Loucy (cell line): ENCODE measurements around the gene DYNC1LI1.

ENCODE experiments used
- H2AFZ ChIP-seq: fragments of 200-600 bp; sonication (generic); 2 replicates; pipeline ENCODE4 v1.6.0; 2016; ENCODE audit warnings: antibody characterized with exemption, mild to moderate bottlenecking, low read length, moderate library complexity
- H3F3A ChIP-seq: fragments of 200-600 bp; 2 replicates; pipeline ENCODE4 v1.6.0; 2016; ENCODE audit warnings: antibody characterized with exemption, low read depth, mild to moderate bottlenecking
- H3K27me3 ChIP-seq: fragments of 200-600 bp; sonication (generic); 2 replicates; pipeline ENCODE4 v1.6.1; 2014; ENCODE audit warnings: low read length, mild to moderate bottlenecking; ENCODE audit not compliant: insufficient read depth, poor library complexity, severe bottlenecking
- H3K36me3 ChIP-seq: fragments of 200-600 bp; sonication (generic); 2 replicates; pipeline ENCODE4 v1.6.1; 2016; ENCODE audit warnings: low read length; ENCODE audit not compliant: insufficient read depth
- H3K4me1 ChIP-seq: fragments of 200-600 bp; sonication (generic); 2 replicates; pipeline ENCODE4 v1.5.1; 2014; ENCODE audit warnings: low read length, mild to moderate bottlenecking; ENCODE audit not compliant: insufficient read depth, poor library complexity, severe bottlenecking
- H3K4me2 ChIP-seq: fragments of 200-600 bp; sonication (generic); 2 replicates; pipeline ENCODE4 v1.6.0; 2014; ENCODE audit warnings: antibody characterized with exemption, low read length, low read depth, mild to moderate bottlenecking; ENCODE audit not compliant: poor library complexity, severe bottlenecking
- H3K4me3 ChIP-seq: fragments of 200-600 bp; sonication (generic); 2 replicates; pipeline ENCODE4 v1.5.1; 2014; ENCODE audit warnings: low read length, mild to moderate bottlenecking, mixed read lengths; ENCODE audit not compliant: poor library complexity, severe bottlenecking
- H3K79me2 ChIP-seq: fragments of 200-600 bp; sonication (generic); 2 replicates; pipeline ENCODE4 v1.6.1; 2014; ENCODE audit warnings: low read length; ENCODE audit not compliant: insufficient read depth
- H3K9ac ChIP-seq: fragments of 200-600 bp; sonication (generic); 2 replicates; pipeline ENCODE4 v1.6.0; 2014; ENCODE audit warnings: mild to moderate bottlenecking, low read depth, low read length, moderate library complexity; ENCODE audit not compliant: poor library complexity, severe bottlenecking
- H3K9me2 ChIP-seq: fragments of 200-600 bp; sonication (generic); replicated peaks from 2 replicates; pipeline ENCODE4 v1.6.1; 2016; ENCODE audit warnings: low read depth, low read length, mixed read lengths
- H3K9me3 ChIP-seq: fragments of 200-600 bp; sonication (generic); 2 replicates; pipeline ENCODE4 v1.6.1; 2014; ENCODE audit warnings: mild to moderate bottlenecking, antibody characterized with exemption, low read length, low read depth; ENCODE audit not compliant: insufficient read depth
- H4K20me1 ChIP-seq: fragments of 200-600 bp; sonication (generic); 2 replicates; pipeline ENCODE4 v1.6.0; 2014; ENCODE audit warnings: antibody characterized with exemption, low read length, mild to moderate bottlenecking; ENCODE audit not compliant: insufficient read depth, poor library complexity, severe bottlenecking
- CTCF ChIP-seq: fragments of 200-600 bp; sonication (generic); conservative IDR thresholded peaks from 2 replicates; pipeline ENCODE4 v1.5.1; 2014; ENCODE audit warnings: mild to moderate bottlenecking, antibody characterized with exemption, low read length
- EZH2phosphoT487 ChIP-seq: fragments of 200-600 bp; IDR thresholded peaks from 2 replicates; pipeline ENCODE4 v1.6.1; 2018; ENCODE audit warnings: antibody characterized with exemption, mild to moderate bottlenecking, moderate library complexity, borderline replicate concordance

Gene DYNC1LI1

GRCh38 chr3:32481791-32482631 lies 88.6 kb downstream of the DYNC1LI1 start:
- TF ChIP-seq CTCF (no peak), EZH2phosphoT487 (no peak)
- Histone ChIP-seq H3K27me3 (no peaks in the 10 kb centered on the region), H3K9me3 (no peaks in the 10 kb centered on the region), H2AFZ (no peak overlapping the region), H4K20me1 (no peaks in the 10 kb centered on the region), H3K36me3 (peaks cover 59% of the 10 kb centered on the region), H3K79me2 (peaks cover 1% of the 10 kb centered on the region; the same call in 1 of the 2 replicates), H3K9me2 (no peaks in the 10 kb centered on the region), H3K4me1 (peaks cover 2% of the 10 kb centered on the region), H3K4me2 (no peak overlapping the region), H3K9ac (no peak overlapping the region), H3F3A (no peaks in the 10 kb centered on the region), H3K4me3 (no peak overlapping the region)

- H3K4me1 ChIP-seq = peaks cover 2% of the 10 kb centered on the region
- no peaks in the 10 kb centered on the region for H3K27me3 ChIP-seq
- H3K9ac ChIP-seq = no peak overlapping the region
- H4K20me1 ChIP-seq = no peaks in the 10 kb centered on the region
- H3K4me3 ChIP-seq = no peak overlapping the region
- TF ChIP-seq EZH2phosphoT487 (no peak), CTCF (no peak)
- H3K79me2 ChIP-seq = 0 out of 2 replicates have a peak, but pooled peaks cover 4% of the 10 kb centered on the region
- no peaks in the 10 kb centered on the region for H3K9me2 ChIP-seq
- H2AFZ ChIP-seq = no peak overlapping the region
- H3F3A ChIP-seq = no peaks in the 10 kb centered on the region
- H3K9me3 ChIP-seq = no peaks in the 10 kb centered on the region
- H3K4me2 ChIP-seq = no peak overlapping the region
- peaks cover 45% of the 10 kb centered on the region for H3K36me3 ChIP-seq
These were observed 90.1 kb downstream of the DYNC1LI1 start for GRCh38 chr3:32480604-32481003.
